Activated effector memory CD4-positive, alpha-beta T cell treated with Interleukin-2 at 50 U/mL for 16 hours (primary cell): Measurements from ENCODE around the gene CBFA2T2.
"Not testable (repeated sequence)": the region's sequence is repeated elsewhere in the genome, so short reads cannot be mapped to it uniquely, and the experiment has no call there.

ENCODE experiments used
- DNase-seq: peaks from one replicate; pipeline ENCODE4 v3.0.0-alpha.2; 2020

The CBFA2T2 gene

GRCh38 chr20:33630507-33630906 is 140.6 kb downstream of the CBFA2T2 start:
- DNase-seq: no peak

- DNase-seq: not testable (repeated sequence)
Observed at GRCh38 chr20:33631910-33632309, 142.0 kb downstream of the CBFA2T2 start.

GRCh38 chr20:33635341-33635740 is 145.4 kb downstream of the CBFA2T2 start:
- DNase-seq: no peak

GRCh38 chr20:33636776-33637175 is 146.9 kb downstream of the CBFA2T2 start:
- DNase-seq: no peak

DNA sequence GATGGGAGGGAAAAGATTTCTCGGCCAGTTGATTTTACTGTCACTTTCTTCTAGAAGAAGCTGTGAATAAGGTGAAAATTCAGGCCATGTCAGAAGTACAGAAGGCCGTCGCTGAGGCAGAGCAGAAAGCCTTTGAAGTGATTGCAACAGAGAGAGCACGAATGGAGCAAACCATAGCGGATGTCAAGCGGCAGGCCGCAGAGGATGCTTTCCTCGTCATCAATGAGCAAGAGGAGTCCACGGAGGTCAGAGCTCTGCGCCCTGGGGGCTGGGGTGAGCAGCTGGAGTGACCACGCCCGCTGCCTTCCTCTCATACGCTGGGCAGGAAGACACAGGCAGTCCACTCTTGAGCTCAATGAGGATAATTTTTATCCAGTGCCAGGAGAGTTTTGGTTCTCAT is 150.4 kb downstream of the CBFA2T2 start:
- DNase-seq: no peak

DNA sequence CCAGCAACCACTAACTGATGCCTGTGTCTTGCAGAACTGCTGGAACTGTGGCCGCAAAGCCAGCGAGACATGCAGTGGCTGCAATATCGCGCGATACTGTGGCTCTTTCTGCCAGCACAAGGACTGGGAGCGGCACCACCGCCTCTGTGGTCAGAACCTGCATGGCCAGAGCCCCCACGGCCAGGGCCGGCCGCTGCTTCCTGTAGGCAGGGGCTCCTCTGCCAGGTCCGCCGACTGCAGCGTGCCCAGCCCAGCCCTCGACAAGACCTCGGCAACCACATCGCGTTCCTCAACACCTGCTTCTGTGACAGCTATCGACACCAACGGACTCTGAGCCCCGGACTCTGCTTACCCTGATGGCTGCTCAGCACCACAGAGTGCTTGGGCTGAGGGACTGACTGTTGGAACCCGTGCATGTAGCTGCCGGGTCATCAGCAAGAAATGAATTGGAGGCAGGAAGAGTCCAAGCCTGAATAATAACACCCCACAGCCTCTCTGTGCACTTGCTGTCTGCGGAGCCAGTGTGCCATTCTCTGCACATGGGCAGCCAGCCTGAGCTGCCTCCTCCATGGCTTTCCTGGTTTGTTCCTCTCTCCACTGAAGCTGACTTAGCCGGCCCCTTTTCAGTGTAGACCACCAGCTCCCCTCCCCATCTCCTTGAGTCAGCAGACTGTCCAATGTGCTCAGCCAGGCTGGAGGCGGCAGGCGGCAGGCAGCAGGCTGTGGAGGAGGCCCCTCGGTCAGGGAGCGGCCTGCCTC is 154.6 kb downstream of the CBFA2T2 start:
- DNase-seq: no peak

DNA sequence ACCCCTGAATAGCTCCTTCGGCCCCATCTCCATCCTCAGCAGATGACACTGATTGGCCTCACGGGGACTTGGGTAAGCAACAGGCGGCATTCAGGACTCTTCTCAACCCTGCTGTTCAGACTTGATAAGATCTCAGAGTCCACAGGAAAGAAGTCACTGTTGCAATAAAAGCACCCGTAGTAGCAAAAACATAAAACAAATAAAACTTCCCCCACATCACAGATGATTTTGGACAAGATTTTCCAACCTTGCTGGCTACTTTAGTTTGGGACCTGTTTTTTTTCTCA is 155.1 kb downstream of the CBFA2T2 start:
- DNase-seq: no peak

DNA sequence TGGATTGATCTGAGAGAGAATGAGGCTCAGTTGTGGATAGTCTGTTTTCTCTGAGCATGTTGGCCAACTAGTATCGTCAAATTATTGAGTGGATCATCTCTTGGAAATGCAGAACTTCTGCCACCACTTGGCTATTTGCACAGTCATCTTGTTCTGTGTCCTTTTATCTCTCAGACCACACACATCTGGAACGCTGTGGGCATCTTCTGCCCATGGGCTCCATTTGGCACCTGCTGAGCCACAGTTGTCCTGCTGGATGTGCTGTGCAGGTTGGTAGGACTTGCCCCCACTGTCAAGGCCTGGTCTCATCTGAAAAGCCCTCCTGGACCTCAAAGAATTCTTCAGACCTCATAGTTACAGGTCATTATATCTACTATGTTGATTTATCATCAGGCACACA is 155.5 kb downstream of the CBFA2T2 start:
- no peak for DNase-seq

DNA sequence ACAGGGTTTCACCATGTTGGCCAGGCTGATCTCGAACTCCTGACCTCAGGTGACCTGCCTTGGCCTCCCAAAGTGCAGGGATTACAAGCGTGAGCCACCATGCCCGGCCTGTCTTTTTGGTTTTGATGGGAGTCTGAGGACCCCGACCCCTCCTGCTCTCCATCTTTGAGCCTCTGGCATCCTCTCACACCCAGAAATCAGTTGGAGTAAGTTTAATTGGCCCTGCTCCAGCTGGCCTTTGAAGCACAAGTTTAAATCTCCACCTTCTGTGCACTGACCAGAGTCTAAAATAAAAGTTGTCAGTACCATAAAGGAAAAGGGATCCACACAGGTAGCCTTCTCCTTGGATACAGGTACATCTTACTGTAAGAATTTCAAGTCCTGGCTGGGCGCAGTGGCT is 156.3 kb downstream of the CBFA2T2 start:
- no peak for DNase-seq

- DNase-seq: not testable (repeated sequence)
Observed at GRCh38 chr20:33646959-33647602, 157.2 kb downstream of the CBFA2T2 start.

DNA sequence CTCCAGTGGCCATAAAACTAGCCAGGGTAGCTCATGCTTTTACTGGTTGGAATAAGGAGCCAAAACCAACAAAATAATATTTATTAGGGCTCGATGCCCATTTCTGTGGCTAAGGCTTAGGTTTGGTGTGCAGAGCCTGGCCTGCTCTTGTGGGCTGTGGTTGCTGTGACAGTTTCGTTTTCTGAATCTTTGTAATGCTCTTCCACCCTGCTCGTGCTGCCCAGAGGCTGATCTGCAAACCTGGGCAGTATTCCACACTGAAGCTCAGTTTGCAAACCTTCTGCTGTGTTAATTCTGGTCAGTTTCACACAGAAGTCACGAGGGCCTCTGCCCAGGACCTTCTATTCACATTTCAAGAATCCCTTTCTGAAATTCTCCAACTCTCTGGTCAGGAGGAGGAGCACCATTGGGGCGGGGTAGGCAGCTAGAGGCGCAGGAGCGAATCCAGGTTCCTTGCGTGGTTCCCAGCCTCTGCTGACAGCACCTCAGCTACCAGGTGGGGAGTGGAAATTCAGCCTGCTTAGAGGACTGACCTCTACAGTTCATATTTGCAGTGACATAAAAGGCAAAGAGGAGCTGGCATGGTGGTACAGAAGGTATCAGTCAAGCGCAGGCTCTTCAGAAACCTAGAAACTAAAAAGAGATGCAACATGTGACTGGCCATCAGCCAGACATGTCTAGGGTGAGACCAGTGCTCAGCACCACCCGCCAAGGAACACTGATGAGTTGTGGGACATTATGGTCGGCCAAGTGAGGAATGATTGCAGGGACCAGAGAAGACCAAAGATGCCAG is 157.9 kb downstream of the CBFA2T2 start:
- DNase-seq: no peak

- DNase-seq: no peak
Observed at GRCh38 chr20:33648396-33649004, 158.6 kb downstream of the CBFA2T2 start.

- no peak for DNase-seq
Observed at GRCh38 chr20:33649201-33649681, 159.3 kb downstream of the CBFA2T2 start.

DNA sequence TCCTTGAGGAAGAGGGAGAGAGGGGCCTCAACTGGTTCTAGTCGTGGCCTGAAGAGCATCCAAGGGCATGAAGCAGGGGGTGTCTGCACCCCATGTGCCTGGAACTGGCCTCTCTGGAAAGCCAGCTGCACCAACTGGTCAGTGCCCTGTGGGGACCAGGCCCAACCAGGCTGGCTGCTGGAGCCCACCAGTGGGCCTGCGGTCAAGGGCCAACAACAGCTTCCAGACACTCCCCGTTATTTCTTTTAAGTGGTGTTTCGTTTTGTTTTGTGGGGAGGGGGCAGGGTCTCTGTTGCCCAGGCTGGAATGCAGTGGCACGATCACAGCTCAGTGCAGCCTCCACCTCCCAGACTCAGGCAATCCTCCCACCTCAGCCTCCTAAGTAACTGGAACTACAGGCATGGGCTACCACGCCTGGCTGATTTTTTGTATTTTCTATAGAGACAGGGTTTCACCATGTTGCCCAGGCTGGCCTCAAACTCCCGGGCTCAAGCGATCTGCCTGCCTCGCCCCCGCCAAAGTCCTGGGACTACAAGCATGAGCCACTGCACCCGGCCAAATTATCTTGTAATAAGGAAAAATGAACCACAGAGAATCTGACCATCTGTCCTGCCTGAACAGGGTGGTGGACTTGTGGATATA is 160.3 kb downstream of the CBFA2T2 start:
- DNase-seq: no peak

GRCh38 chr20:33650753-33651561 is 161.1 kb downstream of the CBFA2T2 start:
- no peak for DNase-seq

GRCh38 chr20:33651562-33652048 is 161.7 kb downstream of the CBFA2T2 start:
- no peak for DNase-seq

GRCh38 chr20:33653218-33653899 is 163.5 kb downstream of the CBFA2T2 start:
- DNase-seq: no peak

DNA sequence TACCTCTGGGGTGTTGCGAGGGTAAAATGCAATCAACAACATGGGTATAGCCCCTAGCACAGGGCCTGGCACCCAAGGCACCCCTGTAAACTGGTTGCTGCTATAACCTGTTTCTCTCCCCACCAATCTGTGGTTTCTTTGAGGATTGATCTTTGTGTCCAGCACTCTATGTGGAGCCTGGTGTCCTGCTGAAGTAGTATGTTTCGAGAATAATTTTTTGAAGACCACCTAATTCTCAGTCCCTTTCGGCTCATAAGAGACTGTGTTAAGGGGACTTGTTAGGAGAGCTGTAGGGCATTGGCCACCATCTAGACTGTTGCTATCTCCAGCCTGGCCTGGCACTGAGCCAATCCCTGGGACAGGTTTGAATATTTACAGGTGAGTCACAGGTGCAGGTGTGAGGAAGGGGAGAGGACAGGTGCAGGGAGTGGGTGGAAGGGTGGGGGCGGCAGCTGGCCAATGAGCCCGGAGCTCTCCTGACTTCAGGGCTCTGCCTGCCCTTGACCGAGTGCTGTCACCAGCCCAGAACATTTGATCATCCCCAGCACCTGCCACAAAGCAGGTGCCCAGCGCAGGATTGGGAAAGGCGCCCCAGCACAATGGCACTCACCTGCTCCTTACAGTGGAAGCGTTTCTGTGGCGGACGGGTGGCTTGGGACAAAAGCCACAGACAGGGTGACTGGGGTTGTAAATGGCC is 164.2 kb downstream of the CBFA2T2 start:
- DNase-seq: no peak

- DNase-seq: no peak
Observed at GRCh38 chr20:33654680-33655161, 164.8 kb downstream of the CBFA2T2 start.

GRCh38 chr20:33655164-33655563 is 165.3 kb downstream of the CBFA2T2 start:
- no peak for DNase-seq
